ENCODE data around the gene SDE2.
"Not testable (repeated sequence)": the region's sequence is repeated elsewhere in the genome, so short reads cannot be mapped to it uniquely, and the experiment has no call there.

The SDE2 gene

GRCh38 chr1:225940385-225941151 lies 58.6 kb downstream of the SDE2 start:
- TF ChIP-seq CTCF (IDR thresholded peaks at IDR 0.05; ENCODE audit: low read depth, low read length), result no peak
- H3K4me3 ChIP-seq (ENCODE audit: low read depth, low read length), result no peak overlapping the region

GRCh38 chr1:225939939-225940310 lies 59.2 kb downstream of the SDE2 start:
- not testable (repeated sequence) for H3K4me3 ChIP-seq (ENCODE audit: low read depth, low read length)

GRCh38 chr1:225939097-225939938 lies 59.8 kb downstream of the SDE2 start:
- not testable (repeated sequence) for H3K4me3 ChIP-seq (ENCODE audit: low read depth, low read length)

- no peak overlapping the region for H3K4me3 ChIP-seq (ENCODE audit: low read depth, low read length)
- no peak for TF ChIP-seq CTCF (IDR thresholded peaks at IDR 0.05; ENCODE audit: low read depth, low read length)
Observed at GRCh38 chr1:225937048-225937968, 61.8 kb downstream of the SDE2 start.

- no peak for TF ChIP-seq CTCF (IDR thresholded peaks at IDR 0.05; ENCODE audit: low read depth, low read length)
- H3K4me3 ChIP-seq (ENCODE audit: low read depth, low read length), result no peak overlapping the region
Observed at GRCh38 chr1:225936523-225936922, 62.6 kb downstream of the SDE2 start.

- H3K4me3 ChIP-seq (ENCODE audit: low read depth, low read length), result not testable (repeated sequence)
Observed at GRCh38 chr1:225936086-225936485, 63.1 kb downstream of the SDE2 start.

- TF ChIP-seq CTCF (IDR thresholded peaks at IDR 0.05; ENCODE audit: low read depth, low read length), result no peak
- no peak overlapping the region for H3K4me3 ChIP-seq (ENCODE audit: low read depth, low read length)
Observed at GRCh38 chr1:225934711-225935110, 64.4 kb downstream of the SDE2 start.

- TF ChIP-seq CTCF (IDR thresholded peaks at IDR 0.05; ENCODE audit: low read depth, low read length), result no peak
- no peak overlapping the region for H3K4me3 ChIP-seq (ENCODE audit: low read depth, low read length)
Observed at GRCh38 chr1:225933072-225933471, 66.1 kb downstream of the SDE2 start.
